ENCODE data around the gene NR2F1.
A peak's percentile ranks its signal among the peaks of the same experiment; 100 is the strongest.

The NR2F1 gene

GRCh38 chr5:93580927-93581445, 2.0 kb upstream of the NR2F1 start, which contains the start of gene NR2F1-AS1:
Gene NR2F1-AS1 (minus strand): TSS chr5:93581219.
- Histone ChIP-seq H4K20me1 (ENCODE audit: insufficient read depth, low read length) (no peaks in the 10 kb centered on the region), H3K27me3 (replicated peaks; ENCODE audit: insufficient read depth, low read length) (peaks cover 23% of the 10 kb centered on the region), H3K4me3 (ENCODE audit: low read length) (peak within 1 kb of the TSS; percentile 69), H3K9me2 (replicated peaks; ENCODE audit: insufficient read depth, low read length) (no peaks in the 10 kb centered on the region), H3K4me1 (ENCODE audit: low read length) (no peaks in the 10 kb centered on the region; the same call in 1 of the 2 replicates), H3F3A (ENCODE audit: insufficient read depth, low read length) (no peaks in the 10 kb centered on the region; the same call in 1 of the 2 replicates), H3K27ac (ENCODE audit: low read length) (no peak within 1 kb of the TSS), H3K79me2 (ENCODE audit: low read length) (no peaks in the 10 kb centered on the region), H3K36me3 (replicated peaks; ENCODE audit: insufficient read depth, low read length) (no peaks in the 10 kb centered on the region), H3K4me2 (ENCODE audit: low read depth, low read length) (peak within 1 kb of the TSS; percentile 93), H2AFZ (ENCODE audit: low read length) (peak within 1 kb of the TSS; percentile 98), H3K9ac (ENCODE audit: low read length) (peak within 1 kb of the TSS; percentile 12; the same call in 1 of the 2 replicates), H3K9me3 (replicated peaks; ENCODE audit: insufficient read depth, low read length) (no peaks in the 10 kb centered on the region)
- DNase-seq = no peak
- no peak for TF ChIP-seq EZH2phosphoT487 (IDR thresholded peaks at IDR 0.05; ENCODE audit: low read length)
- TF ChIP-seq EZH2 (optimal IDR thresholded peaks at IDR 0.05; ENCODE audit: low read depth, low read length) = no peak
- no peak for TF ChIP-seq CTCF (IDR thresholded peaks at IDR 0.05; ENCODE audit: low read length)

GRCh38 chr5:93582167-93582462, 907 bp upstream of the NR2F1 start:
- DNase-seq = no peak
- no peaks in the 10 kb centered on the region for H3K36me3 ChIP-seq (replicated peaks; ENCODE audit: insufficient read depth, low read length)
- H3K9me2 ChIP-seq (replicated peaks; ENCODE audit: insufficient read depth, low read length) = no peaks in the 10 kb centered on the region
- H2AFZ ChIP-seq (ENCODE audit: low read length) = peak overlapping the region; percentile 45; the same call in 1 of the 2 replicates
- no peaks in the 10 kb centered on the region for H4K20me1 ChIP-seq (ENCODE audit: insufficient read depth, low read length)
- H3K27me3 ChIP-seq (replicated peaks; ENCODE audit: insufficient read depth, low read length) = peaks cover 26% of the 10 kb centered on the region
- peak overlapping the region; percentile 88 for H3K4me2 ChIP-seq (ENCODE audit: low read depth, low read length)
- TF ChIP-seq EZH2phosphoT487 (IDR thresholded peaks at IDR 0.05; ENCODE audit: low read length) (no peak), EZH2 (optimal IDR thresholded peaks at IDR 0.05; ENCODE audit: low read depth, low read length) (no peak), CTCF (IDR thresholded peaks at IDR 0.05; ENCODE audit: low read length) (no peak)
- H3K27ac ChIP-seq (ENCODE audit: low read length) = no peak overlapping the region
- H3F3A ChIP-seq (ENCODE audit: insufficient read depth, low read length) = no peaks in the 10 kb centered on the region; the same call in 1 of the 2 replicates
- no peaks in the 10 kb centered on the region for H3K79me2 ChIP-seq (ENCODE audit: low read length)
- no peaks in the 10 kb centered on the region for H3K9me3 ChIP-seq (replicated peaks; ENCODE audit: insufficient read depth, low read length)
- H3K4me1 ChIP-seq (ENCODE audit: low read length) = no peaks in the 10 kb centered on the region; the same call in 1 of the 2 replicates
- no peak overlapping the region for H3K9ac ChIP-seq (ENCODE audit: low read length)
- peak overlapping the region; percentile 69 for H3K4me3 ChIP-seq (ENCODE audit: low read length)

GRCh38 chr5:93583439-93583767, 381 bp downstream of the NR2F1 start:
- Histone ChIP-seq H3K9ac (ENCODE audit: low read length) (no peak overlapping the region), H3K36me3 (replicated peaks; ENCODE audit: insufficient read depth, low read length) (no peaks in the 10 kb centered on the region), H4K20me1 (ENCODE audit: insufficient read depth, low read length) (no peaks in the 10 kb centered on the region), H3K79me2 (ENCODE audit: low read length) (no peaks in the 10 kb centered on the region), H3K4me1 (ENCODE audit: low read length) (no peaks in the 10 kb centered on the region; the same call in 1 of the 2 replicates), H3K4me3 (ENCODE audit: low read length) (peak overlapping the region; percentile 69), H3K9me2 (replicated peaks; ENCODE audit: insufficient read depth, low read length) (no peaks in the 10 kb centered on the region), H2AFZ (ENCODE audit: low read length) (no peak overlapping the region), H3K9me3 (replicated peaks; ENCODE audit: insufficient read depth, low read length) (no peaks in the 10 kb centered on the region), H3F3A (ENCODE audit: insufficient read depth, low read length) (no peaks in the 10 kb centered on the region; the same call in 1 of the 2 replicates), H3K27me3 (replicated peaks; ENCODE audit: insufficient read depth, low read length) (peaks cover 26% of the 10 kb centered on the region), H3K4me2 (ENCODE audit: low read depth, low read length) (peak overlapping the region; percentile 88; the same call in 1 of the 2 replicates), H3K27ac (ENCODE audit: low read length) (no peak overlapping the region)
- DNase-seq = no peak
- no peak for TF ChIP-seq EZH2phosphoT487 (IDR thresholded peaks at IDR 0.05; ENCODE audit: low read length)
- no peak for TF ChIP-seq CTCF (IDR thresholded peaks at IDR 0.05; ENCODE audit: low read length)
- no peak for TF ChIP-seq EZH2 (optimal IDR thresholded peaks at IDR 0.05; ENCODE audit: low read depth, low read length)

All from MM.1S (cell line).